HG03159 (cell line): ENCODE measurements around the gene CACNA1A.
"Not testable (repeated sequence)": the region's sequence is repeated elsewhere in the genome, so short reads cannot be mapped to it uniquely, and the experiment has no call there.

ENCODE experiments used
- ATAC-seq: cut with Tn5 transposase; IDR thresholded peaks from one replicate; pipeline ENCODE4 v1.9.1; 2021; ENCODE audit warnings: mild to moderate bottlenecking, moderate library complexity; ENCODE audit not compliant: unreplicated experiment

Gene CACNA1A

GRCh38 chr19:13208672-13209483 lies 297.4 kb downstream of the CACNA1A start:
- ATAC-seq: peak; percentile 8

- ATAC-seq: peak; percentile 74
Measured at GRCh38 chr19:13207846-13208671, 298.2 kb downstream of the CACNA1A start.

GRCh38 chr19:13207237-13207845 lies 298.9 kb downstream of the CACNA1A start:
- no peak for ATAC-seq

GRCh38 chr19:13206587-13206986 lies 299.7 kb downstream of the CACNA1A start:
- no peak for ATAC-seq

GRCh38 chr19:13202112-13202511 lies 304.2 kb downstream of the CACNA1A start:
- ATAC-seq: not testable (repeated sequence)

GRCh38 chr19:13198634-13199033 lies 307.6 kb downstream of the CACNA1A start:
- no peak for ATAC-seq

- ATAC-seq: no peak
Measured at GRCh38 chr19:13195678-13196077, 310.6 kb downstream of the CACNA1A start.

- ATAC-seq: no peak
Measured at GRCh38 chr19:13190781-13191540, 315.3 kb downstream of the CACNA1A start.

- ATAC-seq: no peak
Measured at GRCh38 chr19:13189600-13189999, 316.7 kb downstream of the CACNA1A start.

GRCh38 chr19:13187419-13187818 lies 318.9 kb downstream of the CACNA1A start:
- ATAC-seq: no peak

GRCh38 chr19:13186688-13187087 lies 319.6 kb downstream of the CACNA1A start:
- ATAC-seq: not testable (repeated sequence)

- not testable (repeated sequence) for ATAC-seq
Measured at GRCh38 chr19:13185763-13186657, 320.3 kb downstream of the CACNA1A start.

GRCh38 chr19:13184926-13185325 lies 321.4 kb downstream of the CACNA1A start:
- ATAC-seq: not testable (repeated sequence)

GRCh38 chr19:13181747-13182388 lies 324.4 kb downstream of the CACNA1A start:
- no peak for ATAC-seq

GRCh38 chr19:13178291-13178690 lies 328.0 kb downstream of the CACNA1A start:
- not testable (repeated sequence) for ATAC-seq

- not testable (repeated sequence) for ATAC-seq
Measured at GRCh38 chr19:13177584-13177983, 328.7 kb downstream of the CACNA1A start.

- no peak for ATAC-seq
Measured at GRCh38 chr19:13176345-13176744, 329.9 kb downstream of the CACNA1A start.

GRCh38 chr19:13173139-13173737 lies 333.0 kb downstream of the CACNA1A start:
- ATAC-seq: no peak
